Stimulated activated memory B cell treated with anti-CD40 and anti-IgM and Interleukin-4, amounts not matched to agents 10 μg/mL and 1 μg/mL and 100 μg/mL, for 72 hours (primary cell): ENCODE results near the gene TBC1D22A.

ENCODE experiments used
- ATAC-seq: fragments of 150-1000 bp; cut with Tn5 transposase; 2 replicates; pipeline ENCODE4 v1.10.0; 2021
- H3K27ac Mint-ChIP-seq: one replicate; pipeline ENCODE4 v1.8.0; 2022; ENCODE audit warnings: mild to moderate bottlenecking, mixed read lengths
- H3K27me3 Mint-ChIP-seq: one replicate; pipeline ENCODE4 v1.8.0; 2022; ENCODE audit warnings: mixed read lengths
- H3K36me3 Mint-ChIP-seq: one replicate; pipeline ENCODE4 v1.8.0; 2022; ENCODE audit warnings: mixed read lengths
- H3K4me1 Mint-ChIP-seq: one replicate; pipeline ENCODE4 v1.8.0; 2022; ENCODE audit warnings: mixed read lengths
- H3K4me3 Mint-ChIP-seq: one replicate; pipeline ENCODE4 v1.8.0; 2022; ENCODE audit warnings: mild to moderate bottlenecking, moderate library complexity, mixed read lengths
- H3K9me3 Mint-ChIP-seq: one replicate; pipeline ENCODE4 v1.8.0; 2022; ENCODE audit warnings: mixed read lengths

Gene TBC1D22A

GRCh38 chr22:46788441-46789172 is 26.2 kb downstream of the TBC1D22A start:
- peak; percentile 72 for ATAC-seq
- Mint-ChIP-seq H3K9me3 (no peaks in the 10 kb centered on the region), H3K27ac (peak overlapping the region; percentile 65), H3K4me1 (peaks cover 74% of the 10 kb centered on the region), H3K36me3 (peaks cover 24% of the 10 kb centered on the region), H3K27me3 (no peaks in the 10 kb centered on the region), H3K4me3 (peak overlapping the region; percentile 21)

GRCh38 chr22:46789992-46790391 is 27.5 kb downstream of the TBC1D22A start:
- ATAC-seq, result no peak
- H3K27ac Mint-ChIP-seq, result peak overlapping the region; percentile 86

GRCh38 chr22:46791201-46791731 is 28.8 kb downstream of the TBC1D22A start:
- H3K4me3 Mint-ChIP-seq, result peak overlapping the region; percentile 79
- no peaks in the 10 kb centered on the region for H3K27me3 Mint-ChIP-seq
- H3K36me3 Mint-ChIP-seq, result peaks cover 32% of the 10 kb centered on the region
- H3K4me1 Mint-ChIP-seq, result peaks cover 59% of the 10 kb centered on the region
- peak; percentile 96 for ATAC-seq
- H3K9me3 Mint-ChIP-seq, result no peaks in the 10 kb centered on the region
- peak overlapping the region; percentile 86 for H3K27ac Mint-ChIP-seq

More at GRCh38 chr22:46789992-46790391, 27.5 kb downstream of the TBC1D22A start:
- Mint-ChIP-seq H3K9me3 (no peaks in the 10 kb centered on the region), H3K4me3 (no peak overlapping the region), H3K36me3 (peaks cover 32% of the 10 kb centered on the region), H3K4me1 (peaks cover 70% of the 10 kb centered on the region), H3K27me3 (no peaks in the 10 kb centered on the region)

GRCh38 chr22:46792061-46792796 is 29.8 kb downstream of the TBC1D22A start:
- Mint-ChIP-seq H3K27me3 (no peaks in the 10 kb centered on the region), H3K4me1 (peaks cover 57% of the 10 kb centered on the region), H3K36me3 (peaks cover 26% of the 10 kb centered on the region), H3K27ac (peak overlapping the region; percentile 86), H3K9me3 (no peaks in the 10 kb centered on the region), H3K4me3 (no peak overlapping the region)
- no peak for ATAC-seq

GRCh38 chr22:46792841-46793261 is 30.4 kb downstream of the TBC1D22A start:
- peaks cover 56% of the 10 kb centered on the region for H3K4me1 Mint-ChIP-seq

GRCh38 chr22:46793497-46793896 is 31.0 kb downstream of the TBC1D22A start:
- Mint-ChIP-seq H3K27me3 (no peaks in the 10 kb centered on the region), H3K36me3 (peaks cover 34% of the 10 kb centered on the region)

More at GRCh38 chr22:46792841-46793261, 30.4 kb downstream of the TBC1D22A start:
- no peak overlapping the region for H3K4me3 Mint-ChIP-seq
- peaks cover 28% of the 10 kb centered on the region for H3K36me3 Mint-ChIP-seq
- ATAC-seq, result no peak
- no peaks in the 10 kb centered on the region for H3K9me3 Mint-ChIP-seq
- peak overlapping the region; percentile 86 for H3K27ac Mint-ChIP-seq
- H3K27me3 Mint-ChIP-seq, result no peaks in the 10 kb centered on the region

GRCh38 chr22:46794067-46794466 is 31.6 kb downstream of the TBC1D22A start:
- H3K4me3 Mint-ChIP-seq, result no peak overlapping the region
- no peak for ATAC-seq
- H3K4me1 Mint-ChIP-seq, result peaks cover 56% of the 10 kb centered on the region
- H3K9me3 Mint-ChIP-seq, result no peaks in the 10 kb centered on the region
- H3K36me3 Mint-ChIP-seq, result peaks cover 40% of the 10 kb centered on the region
- H3K27ac Mint-ChIP-seq, result peak overlapping the region; percentile 32
- no peaks in the 10 kb centered on the region for H3K27me3 Mint-ChIP-seq

More at GRCh38 chr22:46793497-46793896, 31.0 kb downstream of the TBC1D22A start:
- Mint-ChIP-seq H3K9me3 (no peaks in the 10 kb centered on the region), H3K27ac (no peak overlapping the region), H3K4me1 (peaks cover 56% of the 10 kb centered on the region), H3K4me3 (no peak overlapping the region)
- ATAC-seq, result no peak

GRCh38 chr22:46794491-46794890 is 32.0 kb downstream of the TBC1D22A start:
- Mint-ChIP-seq H3K4me1 (peaks cover 56% of the 10 kb centered on the region), H3K27me3 (no peaks in the 10 kb centered on the region), H3K4me3 (no peak overlapping the region), H3K27ac (peak overlapping the region; percentile 32), H3K36me3 (peaks cover 44% of the 10 kb centered on the region), H3K9me3 (no peaks in the 10 kb centered on the region)
- no peak for ATAC-seq

GRCh38 chr22:46795140-46795539 is 32.7 kb downstream of the TBC1D22A start:
- peaks cover 58% of the 10 kb centered on the region for H3K4me1 Mint-ChIP-seq
- peaks cover 50% of the 10 kb centered on the region for H3K36me3 Mint-ChIP-seq
- no peak for ATAC-seq
- H3K9me3 Mint-ChIP-seq, result no peaks in the 10 kb centered on the region
- H3K4me3 Mint-ChIP-seq, result no peak overlapping the region
- H3K27me3 Mint-ChIP-seq, result no peaks in the 10 kb centered on the region
- H3K27ac Mint-ChIP-seq, result no peak overlapping the region

- H3K27me3 Mint-ChIP-seq, result no peaks in the 10 kb centered on the region
- H3K4me1 Mint-ChIP-seq, result peaks cover 57% of the 10 kb centered on the region
- ATAC-seq, result no peak
- H3K4me3 Mint-ChIP-seq, result no peak overlapping the region
- H3K36me3 Mint-ChIP-seq, result peaks cover 59% of the 10 kb centered on the region
- H3K27ac Mint-ChIP-seq, result no peak overlapping the region
- H3K9me3 Mint-ChIP-seq, result no peaks in the 10 kb centered on the region
Measured at GRCh38 chr22:46795845-46796565, 33.6 kb downstream of the TBC1D22A start.

- no peak for ATAC-seq
- no peaks in the 10 kb centered on the region for H3K27me3 Mint-ChIP-seq
- H3K4me1 Mint-ChIP-seq, result peaks cover 55% of the 10 kb centered on the region
- H3K36me3 Mint-ChIP-seq, result peaks cover 65% of the 10 kb centered on the region
- H3K4me3 Mint-ChIP-seq, result no peak overlapping the region
- no peaks in the 10 kb centered on the region for H3K9me3 Mint-ChIP-seq
- H3K27ac Mint-ChIP-seq, result no peak overlapping the region
Measured at GRCh38 chr22:46796566-46797195, 34.2 kb downstream of the TBC1D22A start.

GRCh38 chr22:46797355-46797754 is 34.9 kb downstream of the TBC1D22A start:
- ATAC-seq, result no peak
- Mint-ChIP-seq H3K36me3 (peaks cover 69% of the 10 kb centered on the region), H3K4me3 (no peak overlapping the region), H3K27me3 (no peaks in the 10 kb centered on the region), H3K4me1 (peaks cover 55% of the 10 kb centered on the region), H3K9me3 (no peaks in the 10 kb centered on the region), H3K27ac (no peak overlapping the region)

- peaks cover 58% of the 10 kb centered on the region for H3K4me1 Mint-ChIP-seq
- H3K27ac Mint-ChIP-seq, result peak overlapping the region; percentile 43
- H3K36me3 Mint-ChIP-seq, result peaks cover 66% of the 10 kb centered on the region
Measured at GRCh38 chr22:46798041-46798365, 35.6 kb downstream of the TBC1D22A start.

GRCh38 chr22:46798366-46799350 is 36.2 kb downstream of the TBC1D22A start:
- peaks cover 64% of the 10 kb centered on the region for H3K4me1 Mint-ChIP-seq
- no peaks in the 10 kb centered on the region for H3K27me3 Mint-ChIP-seq
- H3K4me3 Mint-ChIP-seq, result no peak overlapping the region
- peaks cover 61% of the 10 kb centered on the region for H3K36me3 Mint-ChIP-seq
- peak; percentile 86 for ATAC-seq
- peak overlapping the region; percentile 43 for H3K27ac Mint-ChIP-seq
- no peaks in the 10 kb centered on the region for H3K9me3 Mint-ChIP-seq

More at GRCh38 chr22:46798041-46798365, 35.6 kb downstream of the TBC1D22A start:
- no peak overlapping the region for H3K4me3 Mint-ChIP-seq
- no peaks in the 10 kb centered on the region for H3K27me3 Mint-ChIP-seq
- no peaks in the 10 kb centered on the region for H3K9me3 Mint-ChIP-seq
- no peak for ATAC-seq
